Activated naive CD4-positive, alpha-beta T cell treated with anti-CD3 and anti-CD28 coated beads for 36 hours (primary cell): ENCODE data around the gene EIF5A2. TPM values are rescaled to one million over a fixed set of nuclear protein-coding genes. Genes with fewer than 3 reads are reported as not detected.

Source experiments
- total RNA-seq, 2 experiments: library from RNA; stranded (reverse); gene quantifications; one replicate each; pipeline ENCODE4 v1.2.3, GENCODE V29; 2021

Gene EIF5A2
- total RNA-seq, 2 experiments from 2014 or later = 3.4 to 5.2 TPM

Other genes with a start within 250 kb of the EIF5A2 start
- gene RPL22L1, start 38.4 kb downstream of the EIF5A2 start, total RNA-seq = 100 to 1,000 TPM; 480 to 525 TPM
- not detected for gene SLC2A2, start 118.1 kb upstream of the EIF5A2 start, total RNA-seq